ENCODE measurements around the gene TRAPPC12. TPM values are rescaled to one million over a fixed set of nuclear protein-coding genes. Genes with fewer than 3 reads are reported as not detected.
"Not testable (repeated sequence)": the region's sequence is repeated elsewhere in the genome, so short reads cannot be mapped to it uniquely, and the experiment has no call there.

TRAPPC12 gene
- total RNA-seq, 6 experiments from 2014 or later, result 69.1 to 83.3 (median 74.8) TPM

GRCh38 chr2:3357926-3358325 is 21.6 kb upstream of the TRAPPC12 start:
- no peak overlapping the region for H3K4me3 Mint-ChIP-seq
- TF ChIP-seq CTCF (IDR thresholded peaks at IDR 0.05), result no peak
- H3K9me3 Mint-ChIP-seq, result no peaks in the 10 kb centered on the region
- no peak for DNase-seq
- H3K36me3 Mint-ChIP-seq (ENCODE audit: low read depth), result peaks cover 14% of the 10 kb centered on the region
- no peak overlapping the region for H3K27ac Mint-ChIP-seq
- H3K4me1 Mint-ChIP-seq (ENCODE audit: low read depth), result no peaks in the 10 kb centered on the region
- H3K27me3 Mint-ChIP-seq (ENCODE audit: insufficient read depth), result peaks cover 2% of the 10 kb centered on the region

GRCh38 chr2:3361518-3362389 is 17.7 kb upstream of the TRAPPC12 start:
- TF ChIP-seq CTCF (IDR thresholded peaks at IDR 0.05), result no peak
- DNase-seq, result no peak
- H3K9me3 Mint-ChIP-seq, result no peaks in the 10 kb centered on the region
- no peaks in the 10 kb centered on the region; the same call in 1 of the 2 replicates for H3K27me3 Mint-ChIP-seq (ENCODE audit: insufficient read depth)
- H3K36me3 Mint-ChIP-seq (ENCODE audit: low read depth), result no peaks in the 10 kb centered on the region
- H3K4me1 Mint-ChIP-seq (ENCODE audit: low read depth), result no peaks in the 10 kb centered on the region
- H3K4me3 Mint-ChIP-seq, result no peak overlapping the region
- H3K27ac Mint-ChIP-seq, result no peak overlapping the region; the same call in 1 of the 2 replicates

- Mint-ChIP-seq H3K36me3 (ENCODE audit: low read depth) (peaks cover 7% of the 10 kb centered on the region), H3K27ac (no peak overlapping the region), H3K4me1 (ENCODE audit: low read depth) (no peaks in the 10 kb centered on the region), H3K9me3 (peaks cover 5% of the 10 kb centered on the region; the same call in 1 of the 2 replicates), H3K4me3 (no peak overlapping the region), H3K27me3 (ENCODE audit: insufficient read depth) (no peaks in the 10 kb centered on the region; the same call in 1 of the 2 replicates)
- TF ChIP-seq CTCF (IDR thresholded peaks at IDR 0.05), result no peak
- no peak for DNase-seq
Measured at GRCh38 chr2:3365219-3365618, 14.3 kb upstream of the TRAPPC12 start.

- Mint-ChIP-seq H3K9me3 (peaks cover 5% of the 10 kb centered on the region; the same call in 1 of the 2 replicates), H3K36me3 (ENCODE audit: low read depth) (peaks cover 7% of the 10 kb centered on the region), H3K27me3 (ENCODE audit: insufficient read depth) (no peaks in the 10 kb centered on the region; the same call in 1 of the 2 replicates), H3K4me1 (ENCODE audit: low read depth) (no peaks in the 10 kb centered on the region), H3K4me3 (no peak overlapping the region), H3K27ac (no peak overlapping the region)
- no peak for DNase-seq
- no peak for TF ChIP-seq CTCF (IDR thresholded peaks at IDR 0.05)
Measured at GRCh38 chr2:3368261-3368722, 11.2 kb upstream of the TRAPPC12 start.

GRCh38 chr2:3369340-3370181 is 9.9 kb upstream of the TRAPPC12 start:
- DNase-seq; H3K9me3 Mint-ChIP-seq; H3K4me3 Mint-ChIP-seq; H3K36me3 Mint-ChIP-seq (ENCODE audit: low read depth); H3K4me1 Mint-ChIP-seq (ENCODE audit: low read depth); H3K27ac Mint-ChIP-seq; H3K27me3 Mint-ChIP-seq (ENCODE audit: insufficient read depth): not testable (repeated sequence)

Measured in HFFc6 (cell line).